HG03378 (cell line): ENCODE data around the gene WNT5B.
A peak's percentile ranks its signal among the peaks of the same experiment; 100 is the strongest.

Experiments
- ATAC-seq: cut with Tn5 transposase; IDR thresholded peaks from one replicate; pipeline ENCODE4 v1.9.1; 2021; ENCODE audit warnings: mild to moderate bottlenecking, moderate library complexity; ENCODE audit not compliant: unreplicated experiment

WNT5B gene

GRCh38 chr12:1628666-1629337 is at the start of gene WNT5B:
Gene WNT5B (plus strand): TSS chr12:1629231. CDS start chr12:1631355, 2,124 bp downstream.
- ATAC-seq, result no peak

DNA sequence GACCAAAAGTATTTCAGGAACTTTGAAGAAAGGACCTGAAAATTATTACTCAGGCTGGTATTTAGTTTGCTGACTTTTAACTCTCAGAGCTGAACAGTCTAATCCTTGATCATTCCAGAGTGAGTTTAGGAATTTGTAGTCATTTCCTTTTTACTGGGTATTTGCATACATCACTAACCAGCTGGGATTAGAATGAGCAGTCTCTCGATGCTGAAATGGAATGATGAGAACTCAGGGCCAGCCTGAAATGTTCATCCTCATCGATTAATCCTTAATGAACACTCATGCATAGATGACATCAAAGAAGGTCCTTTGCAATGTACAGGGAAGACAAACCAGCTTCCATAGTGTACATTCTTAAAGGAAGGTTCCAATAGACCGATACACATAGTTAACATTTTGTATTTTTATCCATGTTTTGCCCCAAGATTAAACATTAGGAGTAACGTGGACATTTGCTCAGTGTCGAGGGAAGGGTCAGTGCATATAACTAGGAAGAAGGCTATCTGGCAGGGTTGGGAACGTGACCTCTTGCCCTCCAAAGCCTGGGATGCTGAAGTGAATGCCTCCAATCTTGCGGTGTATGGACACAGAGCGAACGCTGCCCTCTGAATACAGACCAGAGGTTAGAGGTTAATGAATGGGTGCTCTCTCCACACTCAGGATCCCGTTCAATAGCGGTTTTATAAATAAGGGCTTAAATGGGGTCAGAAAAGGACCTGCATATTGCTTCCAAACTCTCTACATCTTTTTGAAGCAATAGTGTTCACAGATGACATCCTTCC is 49.2 kb upstream of the WNT5B start:
- no peak for ATAC-seq

DNA sequence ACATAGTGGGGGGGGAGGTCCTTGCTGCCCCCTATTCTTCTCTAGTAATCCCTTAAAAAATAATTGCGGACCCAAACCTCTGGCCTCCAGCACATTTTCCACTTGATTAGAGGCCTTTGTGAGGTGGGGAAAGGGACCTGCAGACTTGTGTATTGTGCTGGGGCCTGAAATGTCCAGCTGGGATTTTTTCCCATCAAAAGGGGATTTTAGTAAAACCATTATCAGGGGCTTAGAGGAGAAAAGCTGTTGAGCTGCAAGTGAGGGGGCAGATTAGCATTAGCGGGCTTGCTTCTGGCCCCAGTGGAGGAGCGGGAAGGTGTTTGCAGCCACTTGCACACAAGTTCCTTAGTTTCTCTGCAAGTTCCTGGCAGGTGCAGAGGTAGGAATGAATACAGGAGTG is 48.5 kb upstream of the WNT5B start:
- ATAC-seq, result no peak

- ATAC-seq, result no peak
These were observed 46.9 kb upstream of the WNT5B start for GRCh38 chr12:1581973-1582708.

GRCh38 chr12:1582709-1583050 is 46.4 kb upstream of the WNT5B start:
- no peak for ATAC-seq

GRCh38 chr12:1583421-1584078 is 45.5 kb upstream of the WNT5B start:
- peak; percentile 63 for ATAC-seq

DNA sequence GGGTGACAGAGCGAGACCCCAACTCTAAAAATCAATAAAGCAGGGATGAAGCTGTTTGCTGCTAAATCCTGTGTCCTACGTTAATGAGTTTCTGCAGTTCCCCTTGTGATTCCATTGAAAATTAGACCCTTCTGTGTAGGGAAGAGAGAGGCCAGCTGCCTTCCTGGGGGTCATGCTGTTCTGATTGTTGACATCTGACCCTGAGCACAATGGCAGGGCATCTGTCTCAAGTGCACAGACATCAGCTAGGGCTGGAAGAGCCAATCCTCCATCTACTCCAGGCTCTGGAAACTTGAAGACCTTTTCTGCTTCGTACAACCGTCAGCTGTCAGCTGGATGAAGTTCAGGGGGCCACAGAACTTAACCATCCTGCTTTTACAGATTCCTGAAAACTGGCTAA is 44.7 kb upstream of the WNT5B start:
- ATAC-seq, result no peak

GRCh38 chr12:1587927-1588574 is 41.0 kb upstream of the WNT5B start:
- no peak for ATAC-seq

- ATAC-seq, result no peak
These were observed 40.5 kb upstream of the WNT5B start for GRCh38 chr12:1588575-1588947.

GRCh38 chr12:1590221-1590979 is 38.6 kb upstream of the WNT5B start:
- ATAC-seq, result no peak

GRCh38 chr12:1591034-1591433 is 38.0 kb upstream of the WNT5B start:
- ATAC-seq, result no peak

DNA sequence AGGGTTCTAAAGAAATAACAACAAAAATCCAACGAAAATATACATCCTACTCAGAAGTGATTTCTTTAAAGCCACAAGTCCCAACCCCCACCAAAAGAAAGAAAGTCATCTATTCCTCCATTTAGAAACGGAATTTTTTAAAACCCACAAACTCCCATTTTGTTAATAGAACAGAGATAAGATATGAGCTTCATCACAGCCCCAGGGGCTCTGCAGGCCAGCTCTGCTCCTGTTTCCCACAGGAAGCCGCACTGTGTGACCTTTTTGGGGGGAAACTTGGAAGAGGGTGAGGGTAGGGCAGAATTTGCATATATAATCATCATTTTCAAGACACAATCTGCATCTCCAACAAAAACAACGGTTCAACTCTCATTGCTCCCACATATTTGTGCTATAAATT is 37.5 kb upstream of the WNT5B start:
- no peak for ATAC-seq

DNA sequence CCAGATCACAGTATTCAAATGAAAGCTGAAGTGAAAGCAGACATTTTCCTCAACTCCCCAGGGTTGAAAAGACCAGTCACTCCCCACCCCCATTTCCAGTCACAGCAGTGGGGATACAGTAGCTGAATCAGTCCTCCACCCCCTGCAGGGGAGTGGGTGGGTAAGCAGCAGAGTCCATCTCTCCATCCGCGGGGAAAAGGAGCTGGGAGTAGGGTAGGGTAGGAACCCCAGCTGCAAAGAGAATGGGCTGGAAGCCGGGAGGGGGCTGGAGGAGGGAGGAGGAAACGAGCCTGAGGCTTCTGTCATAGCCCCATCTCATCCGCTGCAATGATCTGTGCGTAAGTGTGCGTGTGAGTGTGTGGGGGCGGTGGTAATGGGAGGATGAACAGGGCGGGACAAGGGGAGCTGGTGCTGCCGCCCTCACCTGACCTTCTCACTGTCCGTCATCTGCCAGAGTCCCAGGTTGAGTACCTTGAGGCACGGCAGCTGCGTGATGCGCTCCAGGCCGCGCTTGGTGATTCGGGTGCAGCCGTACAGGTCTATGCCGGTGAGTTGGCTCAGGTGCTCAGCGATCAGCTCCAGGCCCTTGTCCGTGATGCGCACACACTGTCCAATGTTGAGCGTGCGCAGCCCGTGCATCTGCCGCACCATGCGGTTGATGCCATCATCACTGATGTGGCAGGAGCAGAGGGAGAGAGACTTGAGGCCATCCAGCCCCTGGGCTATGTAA is 36.4 kb upstream of the WNT5B start:
- ATAC-seq, result no peak

- ATAC-seq, result peak; percentile 26
These were observed 35.6 kb upstream of the WNT5B start for GRCh38 chr12:1593174-1594005.

GRCh38 chr12:1594006-1594260 is 35.1 kb upstream of the WNT5B start:
- ATAC-seq, result peak; percentile 27

GRCh38 chr12:1594261-1595025 is 34.6 kb upstream of the WNT5B start, which contains the start of gene FBXL14:
Gene FBXL14 (minus strand): TSS chr12:1594581. CDS start chr12:1594066, 515 bp downstream.
- peak; percentile 46 for ATAC-seq

DNA sequence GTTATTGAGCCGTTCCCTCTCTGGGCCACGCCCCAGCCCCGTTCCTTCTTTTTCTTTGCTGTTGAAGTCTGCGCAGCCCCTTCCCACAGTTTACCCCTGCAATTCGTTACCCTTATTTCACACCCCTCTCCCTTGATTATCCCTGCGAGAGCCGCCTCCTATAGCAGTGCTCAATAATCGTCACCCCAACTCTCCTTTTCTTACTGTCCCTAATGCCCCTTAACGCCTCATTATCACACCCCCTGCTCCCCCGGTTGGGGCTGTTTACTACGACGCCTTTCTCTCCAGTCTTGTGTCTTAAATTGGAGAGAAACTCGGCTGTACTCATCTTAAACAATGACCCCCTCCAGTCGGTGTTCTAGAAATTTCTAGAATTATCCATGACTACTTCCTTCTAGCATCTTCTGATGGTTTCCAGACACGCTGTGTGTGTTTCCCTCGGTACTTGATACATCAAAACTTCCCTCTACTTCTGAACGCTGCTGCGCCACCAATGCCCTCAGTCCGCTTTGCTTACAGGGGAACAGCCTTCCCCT is 33.9 kb upstream of the WNT5B start:
- ATAC-seq, result peak; percentile 7
